ENCODE data around the gene PSMB7.

Gene PSMB7

GRCh38 chr9:124308606-124309491, 106.4 kb downstream of the PSMB7 start:
- H3K36me3 Mint-ChIP-seq (ENCODE audit: low read depth): peaks cover 8% of the 10 kb centered on the region
- H3K27me3 Mint-ChIP-seq (ENCODE audit: low read depth, poor library complexity): no peaks in the 10 kb centered on the region
- H3K4me1 Mint-ChIP-seq: peaks cover 13% of the 10 kb centered on the region
- DNase-seq: no peak
- no peak for TF ChIP-seq CTCF (IDR thresholded peaks at IDR 0.05)
- no peaks in the 10 kb centered on the region for H3K9me3 Mint-ChIP-seq
- no peak overlapping the region for H3K4me3 Mint-ChIP-seq
- H3K27ac Mint-ChIP-seq: peak overlapping the region; percentile 54

- peaks cover 13% of the 10 kb centered on the region for H3K4me1 Mint-ChIP-seq
- H3K27ac Mint-ChIP-seq: no peak overlapping the region
- H3K9me3 Mint-ChIP-seq: no peaks in the 10 kb centered on the region
- H3K4me3 Mint-ChIP-seq: no peak overlapping the region
- no peak for DNase-seq
- H3K36me3 Mint-ChIP-seq (ENCODE audit: low read depth): peaks cover 16% of the 10 kb centered on the region
- no peak for TF ChIP-seq CTCF (IDR thresholded peaks at IDR 0.05)
- H3K27me3 Mint-ChIP-seq (ENCODE audit: low read depth, poor library complexity): no peaks in the 10 kb centered on the region
Observed at GRCh38 chr9:124307379-124308030, 107.7 kb downstream of the PSMB7 start.

- Mint-ChIP-seq H3K36me3 (ENCODE audit: low read depth) (peaks cover 16% of the 10 kb centered on the region), H3K4me3 (no peak overlapping the region), H3K27ac (peak overlapping the region; percentile 67), H3K27me3 (ENCODE audit: low read depth, poor library complexity) (no peaks in the 10 kb centered on the region), H3K9me3 (no peaks in the 10 kb centered on the region), H3K4me1 (peaks cover 13% of the 10 kb centered on the region)
- no peak for DNase-seq
- TF ChIP-seq CTCF (IDR thresholded peaks at IDR 0.05): no peak
Observed at GRCh38 chr9:124306098-124306735, 109.0 kb downstream of the PSMB7 start.

- Mint-ChIP-seq H3K36me3 (ENCODE audit: low read depth) (peaks cover 16% of the 10 kb centered on the region), H3K4me3 (no peak overlapping the region), H3K27me3 (ENCODE audit: low read depth, poor library complexity) (no peaks in the 10 kb centered on the region), H3K27ac (no peak overlapping the region), H3K9me3 (no peaks in the 10 kb centered on the region), H3K4me1 (peaks cover 18% of the 10 kb centered on the region)
- DNase-seq: no peak
- TF ChIP-seq CTCF (IDR thresholded peaks at IDR 0.05): no peak
Observed at GRCh38 chr9:124304285-124304684, 111.0 kb downstream of the PSMB7 start.

GRCh38 chr9:124303762-124304161, 111.5 kb downstream of the PSMB7 start:
- H3K27me3 Mint-ChIP-seq (ENCODE audit: low read depth, poor library complexity): no peaks in the 10 kb centered on the region
- H3K9me3 Mint-ChIP-seq: no peaks in the 10 kb centered on the region

More at GRCh38 chr9:124303762-124304161, 111.5 kb downstream of the PSMB7 start:
- peaks cover 16% of the 10 kb centered on the region for H3K36me3 Mint-ChIP-seq (ENCODE audit: low read depth)
- no peak for TF ChIP-seq CTCF (IDR thresholded peaks at IDR 0.05)
- no peak overlapping the region for H3K4me3 Mint-ChIP-seq
- no peak for DNase-seq
- H3K4me1 Mint-ChIP-seq: peaks cover 18% of the 10 kb centered on the region
- no peak overlapping the region for H3K27ac Mint-ChIP-seq

All from nephron progenitor cell (in vitro differentiated cells).